HG03135 (cell line): Measurements from ENCODE around the gene AQP3.
"Not testable (repeated sequence)": the region's sequence is repeated elsewhere in the genome, so short reads cannot be mapped to it uniquely, and the experiment has no call there.

Experiments used
- ATAC-seq: cut with Tn5 transposase; IDR thresholded peaks from one replicate; pipeline ENCODE4 v1.9.1; 2021; ENCODE audit warnings: mild to moderate bottlenecking, moderate library complexity; ENCODE audit not compliant: unreplicated experiment

The AQP3 gene

DNA sequence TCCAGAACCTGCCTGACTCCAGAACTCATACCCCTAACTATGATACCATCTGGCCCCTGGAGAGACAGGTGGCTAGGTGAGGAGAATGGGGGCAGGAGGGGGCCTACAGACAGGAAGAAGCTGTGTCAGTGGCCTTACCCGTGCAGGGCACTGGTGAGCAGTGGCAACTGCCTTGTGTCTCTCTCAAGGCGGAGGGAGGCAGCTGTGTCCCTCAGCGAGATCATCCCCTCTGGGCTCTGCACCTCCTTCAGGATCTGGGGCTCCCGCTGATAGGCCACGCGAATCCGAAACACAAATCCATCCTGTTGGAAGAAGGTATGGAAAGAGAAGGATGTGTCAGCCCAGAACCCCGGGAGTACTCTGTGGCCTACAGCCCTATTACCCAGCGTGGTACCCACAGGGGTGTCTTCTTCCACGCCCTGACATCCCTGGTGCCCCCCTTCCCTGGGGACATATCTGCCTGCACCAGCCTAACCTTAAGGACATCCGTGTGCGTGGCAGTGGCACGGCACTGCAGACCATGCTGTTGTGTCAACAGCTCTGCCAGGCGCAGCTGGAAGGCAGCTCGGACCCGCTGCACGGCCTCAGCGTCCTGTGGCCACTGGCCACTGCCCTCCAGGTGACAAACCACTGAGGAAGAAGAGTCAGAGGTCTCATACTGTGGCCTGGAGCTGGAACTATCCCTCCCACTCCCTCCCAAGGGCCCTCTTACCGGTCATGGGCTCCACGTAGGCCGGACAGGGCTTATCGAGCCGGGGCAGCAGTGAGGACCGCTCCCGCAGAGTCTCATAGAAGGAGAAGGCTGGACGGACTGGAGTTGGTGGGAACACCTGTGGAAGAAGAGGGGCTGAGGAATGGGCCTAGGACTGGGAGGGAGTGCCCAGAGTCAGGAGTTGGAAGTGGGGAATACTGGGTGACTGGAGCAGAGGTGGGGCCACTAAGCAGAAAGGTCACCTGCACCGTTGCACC is 18.5 kb upstream of the AQP3 start:
- no peak for ATAC-seq

DNA sequence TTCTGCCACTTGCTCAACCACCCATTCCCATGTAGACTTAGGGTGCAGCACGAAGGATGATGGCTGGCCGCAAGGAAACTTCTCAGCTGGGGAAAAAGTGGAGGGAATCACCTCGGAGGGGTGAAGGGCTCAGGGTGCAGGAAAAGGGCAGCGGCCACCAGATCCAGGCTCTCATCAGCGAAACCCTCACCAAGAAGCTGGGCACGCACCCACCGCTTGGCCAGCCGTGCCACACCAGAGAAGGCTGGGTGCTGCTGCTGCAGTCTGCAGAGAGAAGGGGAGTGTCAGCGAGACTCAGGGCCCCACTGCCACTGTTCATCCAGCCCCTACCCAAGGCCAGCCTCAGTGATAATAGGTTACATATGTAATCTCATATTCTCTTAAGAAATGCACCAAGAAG is 17.7 kb upstream of the AQP3 start:
- no peak for ATAC-seq

DNA sequence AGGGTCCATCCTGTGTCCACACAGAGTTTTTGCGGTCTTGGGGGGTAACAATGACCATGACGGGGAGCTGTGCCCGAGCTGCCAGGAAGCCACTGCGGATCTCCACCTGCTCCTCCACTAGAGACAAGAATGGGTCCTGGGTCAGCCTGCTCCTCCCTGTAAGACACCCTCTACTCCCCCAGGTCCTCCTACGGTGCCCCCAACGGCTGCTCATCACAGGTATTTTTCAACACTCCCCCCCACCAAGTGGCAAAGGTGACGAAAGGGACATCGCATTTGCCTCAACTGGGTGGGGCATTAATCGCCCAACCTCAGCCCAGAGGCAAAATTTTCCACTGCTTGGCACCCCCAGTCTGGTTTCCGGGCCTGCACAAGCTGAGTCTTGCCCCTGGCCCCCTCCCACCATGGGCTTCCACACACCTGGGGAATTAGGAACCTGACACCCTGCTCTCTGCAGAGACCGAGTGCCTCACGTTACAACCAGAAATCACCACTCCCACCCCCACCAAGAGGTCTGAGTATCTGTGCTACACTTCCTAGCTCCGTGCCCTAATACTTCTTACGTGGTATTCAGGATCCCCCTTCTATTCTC is 16.7 kb upstream of the AQP3 start:
- no peak for ATAC-seq

DNA sequence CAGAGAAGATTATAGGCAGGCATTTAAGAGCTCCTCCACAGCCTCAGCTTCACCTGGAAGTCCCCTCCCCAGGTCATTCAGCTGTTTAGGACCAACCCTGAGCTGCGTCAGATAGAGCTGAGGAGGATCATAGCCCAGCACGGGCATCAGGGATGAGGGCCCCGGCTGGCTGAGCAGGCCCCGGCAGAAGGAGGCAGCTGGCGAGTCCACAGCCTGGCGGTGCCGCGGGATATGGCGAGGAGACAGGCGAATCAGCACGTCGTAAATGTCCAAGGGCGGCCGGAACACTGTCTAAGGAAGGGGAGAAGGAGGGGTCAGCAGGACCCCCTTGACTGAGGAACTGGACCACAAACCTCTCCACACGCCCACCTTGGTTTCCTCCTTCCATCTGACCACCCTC is 15.8 kb upstream of the AQP3 start:
- ATAC-seq: no peak

DNA sequence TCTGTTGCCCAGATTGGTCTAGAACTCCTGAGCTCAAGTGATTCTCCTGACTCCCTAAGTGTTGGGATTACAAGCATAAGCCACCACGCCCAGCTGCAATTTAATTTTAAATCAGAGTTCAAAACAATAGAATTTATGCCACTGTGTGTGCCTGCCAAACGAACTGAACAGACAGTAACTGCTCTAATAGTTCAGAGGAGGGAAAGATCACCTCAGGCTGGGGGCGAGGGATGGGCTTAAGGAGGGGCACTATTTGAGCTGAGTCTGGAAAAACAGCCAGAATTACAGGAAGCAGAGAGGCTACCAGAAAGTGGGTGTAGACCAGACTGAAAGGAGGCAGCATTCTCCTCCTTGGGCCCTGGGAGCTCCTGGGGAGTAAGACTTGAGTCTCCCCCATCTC is 14.1 kb upstream of the AQP3 start:
- no peak for ATAC-seq

DNA sequence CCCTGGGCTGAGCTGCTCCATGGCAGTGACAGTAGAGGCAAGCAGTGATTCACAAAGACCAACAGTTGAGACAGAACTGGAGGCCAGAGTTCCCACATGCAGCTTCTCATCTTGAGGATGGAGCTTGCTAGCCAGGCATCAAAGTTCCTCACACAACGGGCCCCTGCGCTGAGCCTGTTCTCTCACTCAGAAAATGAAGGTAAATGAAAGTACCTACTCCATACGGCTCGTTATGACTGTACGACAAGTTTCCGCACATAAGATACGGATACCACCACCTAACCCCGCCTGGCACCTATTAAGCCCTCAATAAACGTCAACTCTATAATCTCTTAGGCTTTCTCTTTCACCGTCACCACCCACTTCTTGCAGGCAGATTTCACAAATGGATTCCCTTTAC is 13.5 kb upstream of the AQP3 start:
- ATAC-seq: no peak

DNA sequence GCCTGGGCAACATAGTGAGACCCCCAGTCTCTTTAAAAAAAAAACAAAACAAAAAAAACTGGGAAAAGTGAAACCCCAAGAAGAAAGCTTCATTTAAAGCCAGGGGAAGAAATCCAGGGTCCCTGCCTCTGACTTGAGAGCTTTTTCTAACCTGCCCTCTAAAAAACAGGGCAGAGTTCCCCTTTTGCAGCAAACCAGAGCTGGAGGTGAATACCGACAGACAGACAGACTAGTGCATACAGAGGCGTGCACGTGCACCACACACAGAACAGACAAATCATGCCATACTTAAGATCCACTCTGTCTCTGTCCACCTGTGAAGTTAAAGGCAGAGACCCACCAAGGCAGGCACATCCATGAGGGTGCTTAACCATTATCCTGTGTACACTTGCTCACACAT is 11.7 kb upstream of the AQP3 start:
- ATAC-seq: no peak

DNA sequence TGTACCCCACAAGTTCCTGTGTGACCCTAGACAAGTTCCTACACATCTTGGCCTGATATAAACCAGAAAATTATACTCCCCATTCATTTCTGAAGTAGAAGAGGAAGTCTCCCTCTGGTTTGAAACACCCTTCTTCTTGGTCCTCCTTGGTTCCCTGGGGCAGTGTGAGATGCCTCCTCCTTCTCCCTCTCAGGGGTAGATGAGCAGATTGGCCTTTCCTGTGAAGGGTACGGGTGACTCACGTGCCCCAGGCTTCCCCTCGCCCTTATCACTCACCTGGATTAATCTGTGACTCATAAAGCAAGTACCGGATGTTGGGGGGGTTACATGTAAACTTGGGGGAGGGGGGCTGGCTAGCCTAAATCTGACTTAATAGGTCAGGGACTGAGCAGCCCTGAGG is 11.1 kb upstream of the AQP3 start:
- ATAC-seq: no peak

DNA sequence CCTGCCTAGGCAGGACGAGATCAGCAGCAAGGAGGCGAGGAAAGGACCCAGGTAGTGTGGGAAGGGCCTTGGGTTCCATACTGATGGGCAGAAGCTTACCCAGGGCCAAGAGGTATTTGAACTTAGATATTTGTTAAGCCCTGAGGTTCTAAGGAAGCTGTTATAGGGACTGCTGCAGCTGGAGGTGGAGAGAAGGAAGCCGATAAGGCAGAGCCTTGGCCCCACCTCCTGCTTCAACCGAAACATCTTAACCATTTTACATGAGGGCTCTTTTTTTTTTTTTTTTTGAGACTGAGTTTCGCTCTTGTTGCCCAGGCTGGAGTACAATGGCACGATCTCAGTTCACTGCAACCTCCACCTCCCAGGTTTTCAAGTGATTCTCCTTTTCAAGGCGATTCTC is 8.6 kb upstream of the AQP3 start:
- no peak for ATAC-seq

DNA sequence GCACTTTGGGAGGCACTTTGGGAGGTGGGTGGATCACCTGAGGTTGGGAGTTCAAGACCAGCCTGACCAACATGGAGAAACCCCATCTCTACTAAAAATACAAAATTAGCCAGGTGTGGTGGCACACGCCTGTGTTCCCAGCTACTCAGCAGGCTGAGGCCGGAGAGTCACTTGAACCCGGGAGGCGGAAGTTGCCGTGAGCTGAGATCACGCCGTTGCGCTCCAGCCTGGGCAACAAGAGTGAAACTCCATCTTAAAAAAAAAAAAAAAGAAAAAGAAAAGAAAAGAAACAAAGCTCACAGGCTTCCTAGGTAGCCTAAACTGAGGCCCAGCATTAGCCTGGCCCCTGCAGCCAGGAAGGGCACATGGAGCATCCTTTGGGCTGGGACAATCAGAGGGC is 8.1 kb upstream of the AQP3 start:
- not testable (repeated sequence) for ATAC-seq

DNA sequence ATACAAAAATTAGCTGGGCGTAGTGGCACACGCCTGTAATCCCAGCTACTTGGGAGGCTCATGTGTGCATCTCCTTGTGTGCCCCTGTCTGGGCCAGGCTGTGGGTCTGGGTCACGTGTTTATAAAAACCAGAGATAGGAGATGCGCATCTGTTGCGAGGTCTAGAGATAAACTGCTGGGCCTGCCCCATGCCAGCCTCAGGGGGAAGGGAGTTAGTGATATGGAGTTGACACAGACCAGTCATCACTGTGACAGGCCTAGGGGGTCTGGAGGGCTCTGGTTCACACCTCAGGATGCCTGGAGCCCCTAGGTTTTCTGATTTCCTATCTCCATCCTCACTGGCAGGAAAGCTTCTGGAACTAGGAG is 7.3 kb upstream of the AQP3 start:
- ATAC-seq: not testable (repeated sequence)

DNA sequence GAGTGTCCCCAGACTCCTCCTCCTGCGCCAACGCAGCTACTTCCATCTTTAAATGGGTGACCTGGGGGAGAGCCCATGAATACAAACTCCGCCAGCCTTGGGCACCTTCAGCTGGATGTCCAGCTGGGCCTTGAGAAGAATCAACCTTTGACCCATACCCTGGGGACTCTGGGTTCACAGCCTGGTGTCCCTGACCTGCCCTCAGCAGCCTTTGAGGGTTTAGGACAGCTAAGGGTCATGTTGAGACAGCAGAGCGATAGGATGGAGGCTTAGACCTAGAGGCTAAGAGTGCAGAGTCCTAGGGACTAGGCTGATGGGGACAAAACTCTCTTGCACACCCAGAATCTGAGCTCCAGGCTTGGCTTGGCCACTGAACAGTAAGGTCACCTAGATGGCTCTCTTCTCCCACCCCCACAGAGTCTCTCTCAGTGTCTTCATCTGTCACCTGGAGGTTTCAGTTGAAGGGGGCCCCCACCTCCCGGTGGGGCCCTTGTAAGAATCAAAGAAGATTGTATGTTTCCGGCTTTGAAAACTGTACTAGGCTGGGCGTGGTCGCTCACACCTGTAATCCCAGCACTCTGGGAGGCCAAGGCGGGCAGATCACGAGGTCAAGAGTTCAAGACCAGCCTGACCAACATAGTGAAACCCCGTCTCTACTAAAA is 6.7 kb upstream of the AQP3 start:
- ATAC-seq: no peak

DNA sequence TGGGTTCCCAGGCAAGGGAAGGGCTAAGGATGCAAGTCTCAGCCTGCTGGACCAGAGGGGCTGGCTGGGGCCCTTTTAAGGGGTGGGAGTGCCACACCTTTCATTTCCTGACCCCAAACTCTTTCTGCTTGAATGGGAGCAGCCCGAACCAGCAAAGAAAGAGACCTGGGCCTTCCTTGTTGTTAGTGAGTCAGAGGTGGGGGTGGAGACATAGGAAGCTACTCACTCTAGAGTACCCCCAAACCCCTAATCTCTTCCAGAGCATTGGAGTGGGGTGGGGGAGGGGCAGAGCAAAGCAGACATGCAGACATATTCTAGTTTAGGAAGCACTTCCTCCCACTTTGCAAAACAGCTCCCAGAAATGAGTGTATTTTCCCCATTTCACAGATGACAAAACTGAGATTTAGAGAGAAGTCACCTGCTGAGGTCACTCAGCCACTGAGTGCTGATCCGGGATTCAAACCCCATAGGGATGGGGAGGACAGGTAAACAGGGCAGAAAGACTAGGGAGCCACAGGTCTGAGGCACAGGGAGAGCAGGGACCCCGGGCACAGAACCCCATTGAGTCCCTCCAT is 6.0 kb upstream of the AQP3 start:
- no peak for ATAC-seq

DNA sequence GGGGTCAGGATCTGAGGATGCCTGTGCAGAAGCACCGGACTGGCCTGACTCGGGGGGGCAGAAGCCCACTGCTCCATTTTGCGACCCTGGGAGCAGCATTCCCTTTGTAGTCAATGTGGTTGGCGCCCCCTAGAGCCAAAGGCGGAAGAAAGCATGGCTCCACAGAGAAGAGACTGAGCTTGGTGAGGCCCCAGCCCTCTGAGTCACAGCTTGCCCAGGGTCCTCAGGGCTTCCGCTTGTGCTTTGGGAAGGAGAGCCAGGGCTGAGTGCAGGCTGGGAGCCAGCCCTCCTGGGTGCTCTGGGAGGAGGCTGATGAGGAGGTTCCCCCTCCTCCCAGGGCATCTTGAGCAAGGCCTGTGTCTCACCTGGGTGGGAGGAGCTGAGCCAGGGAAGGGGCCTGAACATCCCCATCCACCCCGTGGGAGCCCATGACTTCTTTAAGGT is 5.5 kb upstream of the AQP3 start:
- ATAC-seq: no peak

DNA sequence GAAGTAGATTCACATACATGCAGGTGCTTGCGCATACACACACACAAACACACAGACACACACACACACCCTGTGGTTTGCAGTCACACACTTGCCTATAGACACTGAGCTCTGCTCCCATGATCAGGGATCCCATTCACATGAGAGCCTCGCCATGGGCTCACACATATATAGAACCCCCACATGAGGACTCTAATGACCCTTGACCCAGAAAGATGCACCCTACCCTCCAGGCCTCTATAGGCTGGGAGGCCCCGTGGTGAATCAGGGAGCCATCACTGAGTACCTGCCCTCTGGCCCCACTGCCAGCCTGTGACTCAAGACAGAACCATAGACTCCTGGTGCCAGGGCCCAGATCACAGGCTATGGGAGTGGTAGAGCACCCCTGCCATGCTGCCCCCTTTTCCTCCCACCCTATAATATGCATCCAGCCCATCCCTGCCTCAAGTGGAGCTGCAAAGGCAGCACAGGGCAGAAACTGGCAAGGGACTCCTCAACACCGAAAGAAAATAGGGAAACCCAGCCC is 3.3 kb upstream of the AQP3 start:
- no peak for ATAC-seq

DNA sequence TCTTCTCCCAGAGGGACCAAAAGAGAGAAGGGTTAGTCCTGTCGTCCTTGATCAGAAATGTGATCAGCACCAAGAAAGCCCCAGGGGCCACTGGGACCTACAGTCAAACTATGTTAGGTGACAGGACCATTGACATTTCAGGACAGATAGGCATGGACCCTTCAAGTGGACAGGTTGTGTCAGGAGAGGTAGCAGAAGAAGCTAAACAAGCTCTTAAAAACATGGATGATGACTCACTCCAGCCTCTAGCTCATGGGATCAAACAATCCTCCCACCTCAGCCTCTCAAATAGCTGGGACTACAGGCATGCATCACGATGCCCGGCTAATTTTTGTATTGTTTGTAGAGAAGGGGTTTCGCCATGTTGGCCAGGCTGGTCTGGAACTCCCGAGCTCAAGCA is 2.3 kb upstream of the AQP3 start:
- no peak for ATAC-seq

DNA sequence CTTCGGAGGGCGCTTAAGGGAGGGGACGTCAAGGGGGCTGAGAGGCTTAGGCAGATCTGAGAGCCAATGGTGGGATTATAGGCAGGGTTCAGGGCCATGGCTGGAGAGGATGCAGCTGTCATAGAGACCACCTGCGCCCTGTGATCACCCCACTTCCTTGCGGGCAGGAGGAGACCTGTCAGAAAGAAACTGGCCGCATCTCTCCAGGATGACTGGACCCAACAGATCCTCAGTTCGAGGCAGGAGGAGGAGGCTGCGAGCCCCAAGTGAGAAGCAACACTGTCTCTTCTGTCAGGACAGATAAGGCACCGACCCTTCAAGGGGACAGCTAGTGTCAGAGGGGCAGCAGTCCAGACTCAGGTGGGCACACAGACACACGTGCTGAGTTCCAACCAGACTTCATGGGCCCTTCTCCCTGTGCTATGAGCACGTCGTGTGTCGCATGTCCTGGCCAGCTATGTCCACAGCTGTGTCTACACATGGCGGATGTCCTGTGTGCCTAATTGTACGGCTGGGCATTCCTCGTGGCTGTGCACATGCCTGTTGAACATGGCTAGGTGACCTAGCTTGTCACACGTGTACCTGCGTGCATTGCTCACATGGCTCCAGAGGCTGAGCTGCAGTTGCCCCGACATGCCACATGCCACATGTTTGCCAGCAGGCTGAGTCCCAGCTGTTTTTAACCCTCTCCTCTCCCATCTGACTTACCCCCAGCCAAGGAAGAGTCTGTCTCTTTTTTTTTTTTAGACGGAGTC is 583 bp upstream of the AQP3 start:
- ATAC-seq: no peak

DNA sequence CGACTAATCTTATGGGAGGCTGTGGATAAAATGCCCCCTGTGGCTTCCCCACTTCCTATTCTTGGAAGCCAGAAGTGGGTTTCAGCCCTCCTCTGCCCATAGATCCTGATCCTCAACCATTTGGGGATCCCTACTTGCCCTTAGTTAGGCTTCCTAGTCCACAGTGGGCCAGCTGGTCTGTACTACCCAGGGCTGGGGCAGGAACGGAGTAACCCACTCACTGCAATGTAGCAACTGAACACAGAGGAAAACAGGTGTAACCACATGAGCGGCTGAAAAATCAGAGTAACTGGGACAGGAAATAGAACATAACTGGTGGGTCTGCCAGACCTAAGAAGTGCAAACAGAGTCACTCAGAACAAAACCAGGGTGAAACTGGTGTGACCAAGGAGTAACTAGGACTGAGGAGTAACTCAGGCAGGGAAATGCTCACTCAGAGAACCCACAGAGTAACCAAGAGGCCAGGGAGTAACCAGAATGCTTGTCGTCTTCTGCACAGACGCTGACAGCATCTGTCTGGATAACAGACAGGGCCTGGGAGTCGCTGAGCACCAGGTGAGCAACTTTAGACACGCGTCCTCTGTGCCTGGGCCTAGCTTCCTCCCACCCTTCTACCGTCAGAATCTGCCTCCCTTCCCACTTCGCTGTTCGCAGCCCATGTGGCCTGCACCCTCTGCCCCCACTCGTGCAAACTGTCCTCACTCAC is 1.0 kb downstream of the AQP3 start:
- peak; percentile 86 for ATAC-seq

DNA sequence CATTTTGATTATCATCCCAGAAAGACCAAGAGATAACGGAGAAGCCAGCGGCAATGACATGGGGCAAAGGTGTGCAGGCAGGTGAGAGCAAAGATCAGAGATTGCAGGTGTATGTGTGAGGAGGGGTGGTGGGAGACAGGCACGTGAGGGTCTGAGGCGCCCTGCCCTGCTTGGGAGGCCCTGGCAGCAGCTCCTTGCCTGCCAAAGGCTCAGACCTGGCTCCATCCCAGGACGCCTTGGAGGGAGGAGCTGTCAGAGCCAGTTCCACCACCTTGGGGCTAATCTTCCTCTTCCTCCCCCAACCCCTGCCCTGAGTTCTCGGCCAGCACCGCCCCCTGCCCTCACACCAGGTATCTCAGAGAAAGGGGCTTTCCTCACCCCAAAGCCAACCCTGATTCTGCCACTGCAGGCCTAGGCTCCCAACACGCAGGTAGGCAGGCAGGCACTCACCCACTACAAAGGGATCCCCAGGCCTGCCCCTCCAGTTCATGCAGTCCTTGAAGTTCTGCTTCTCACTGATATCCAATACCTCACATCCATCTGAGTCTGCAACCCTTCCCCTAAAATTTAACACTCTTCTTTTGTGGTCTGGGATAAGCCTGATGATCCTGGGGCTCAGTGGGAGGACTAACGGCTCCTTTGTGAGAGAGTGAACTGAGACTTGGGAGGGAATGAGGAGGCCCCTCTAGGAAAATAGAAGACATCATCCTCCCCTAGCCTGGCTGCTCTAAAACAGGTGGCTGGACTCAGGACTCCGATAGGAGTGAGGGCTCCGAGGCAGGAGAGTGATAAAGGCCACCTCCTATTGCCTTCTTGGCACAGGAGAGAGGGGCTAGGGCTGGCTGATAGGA is 1.8 kb downstream of the AQP3 start:
- no peak for ATAC-seq
